ENCODE results near the gene NADK.
"Not testable (repeated sequence)": the region's sequence is repeated elsewhere in the genome, so short reads cannot be mapped to it uniquely, and the experiment has no call there.

The NADK gene

GRCh38 chr1:1755426-1755825 is 22.8 kb downstream of the NADK start:
- no peaks in the 10 kb centered on the region for H3K27me3 ChIP-seq (ENCODE audit: low read depth)
- in situ Hi-C loops (cut with MboI; ENCODE audit: low sequenced_read_pairs): no loop called here
- no peak overlapping the region for H3K4me3 ChIP-seq
- peaks cover 73% of the 10 kb centered on the region for H3K36me3 ChIP-seq (replicated peaks)
- no peaks in the 10 kb centered on the region for H3K4me1 ChIP-seq
- no peak for DNase-seq (ENCODE audit: low spot score in 2 of 2)
- no peaks in the 10 kb centered on the region for H3K9me3 ChIP-seq

GRCh38 chr1:1754051-1754815 is 24.0 kb downstream of the NADK start:
- no peak overlapping the region for H3K4me3 ChIP-seq
- in situ Hi-C loops (cut with MboI; ENCODE audit: low sequenced_read_pairs): no loop called here
- H3K4me1 ChIP-seq: no peaks in the 10 kb centered on the region
- H3K27me3 ChIP-seq (ENCODE audit: low read depth): no peaks in the 10 kb centered on the region
- DNase-seq (ENCODE audit: low spot score in 2 of 2): no peak
- H3K9me3 ChIP-seq: no peaks in the 10 kb centered on the region
- H3K36me3 ChIP-seq (replicated peaks): peaks cover 62% of the 10 kb centered on the region

- in situ Hi-C loops (cut with MboI; ENCODE audit: low sequenced_read_pairs): no loop called here
- DNase-seq (ENCODE audit: low spot score in 2 of 2): no peak
- Histone ChIP-seq H3K4me1 (peaks cover 3% of the 10 kb centered on the region), H3K36me3 (replicated peaks) (peaks cover 55% of the 10 kb centered on the region), H3K9me3 (no peaks in the 10 kb centered on the region), H3K4me3 (no peak overlapping the region), H3K27me3 (ENCODE audit: low read depth) (no peaks in the 10 kb centered on the region)
These were observed 24.7 kb downstream of the NADK start for GRCh38 chr1:1753607-1754005.

- no peaks in the 10 kb centered on the region for H3K27me3 ChIP-seq (ENCODE audit: low read depth)
- no peak for DNase-seq (ENCODE audit: low spot score in 2 of 2)
- in situ Hi-C loops (cut with MboI; ENCODE audit: low sequenced_read_pairs): no loop called here
- H3K9me3 ChIP-seq: no peaks in the 10 kb centered on the region
- H3K4me3 ChIP-seq: no peak overlapping the region
- H3K36me3 ChIP-seq (replicated peaks): peaks cover 48% of the 10 kb centered on the region
- H3K4me1 ChIP-seq: peaks cover 6% of the 10 kb centered on the region
These were observed 25.3 kb downstream of the NADK start for GRCh38 chr1:1752636-1753606.

- in situ Hi-C loops (cut with MboI; ENCODE audit: low sequenced_read_pairs): no loop called here
- H3K36me3 ChIP-seq (replicated peaks): peaks cover 42% of the 10 kb centered on the region
- peaks cover 6% of the 10 kb centered on the region for H3K4me1 ChIP-seq
- H3K9me3 ChIP-seq: no peaks in the 10 kb centered on the region
- no peak overlapping the region for H3K4me3 ChIP-seq
- no peak for DNase-seq (ENCODE audit: low spot score in 2 of 2)
- H3K27me3 ChIP-seq (ENCODE audit: low read depth): no peaks in the 10 kb centered on the region
These were observed 26.1 kb downstream of the NADK start for GRCh38 chr1:1752190-1752589.

DNA sequence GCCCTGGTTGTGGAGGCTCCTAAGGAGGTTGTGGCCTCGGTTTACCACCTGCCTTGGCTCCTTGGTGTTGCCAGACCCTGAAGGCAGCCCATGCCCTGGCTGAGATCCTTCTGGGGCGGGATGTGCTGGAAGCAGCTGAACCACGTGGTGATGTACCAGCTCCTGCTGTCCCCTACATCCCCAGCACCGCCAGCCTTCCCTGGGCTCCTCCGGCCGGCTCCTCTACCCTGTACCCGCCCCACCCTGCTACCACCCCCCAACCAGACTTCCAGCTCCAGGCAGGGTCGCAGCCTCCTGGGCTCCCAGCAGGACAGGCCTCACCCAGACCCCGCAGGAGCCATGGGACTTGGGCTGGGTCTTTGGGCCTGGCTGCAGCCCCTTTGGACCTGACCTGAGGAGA is 28.3 kb downstream of the NADK start:
- H3K36me3 ChIP-seq (replicated peaks): peaks cover 25% of the 10 kb centered on the region
- DNase-seq (ENCODE audit: low spot score in 2 of 2); H3K4me1 ChIP-seq; H3K4me3 ChIP-seq; H3K9me3 ChIP-seq; H3K27me3 ChIP-seq (ENCODE audit: low read depth): not testable (repeated sequence)
- in situ Hi-C loops (cut with MboI; ENCODE audit: low sequenced_read_pairs): loop anchor here (10.0 kb wide), 1 partner anchor 65 kb away; no protein-coding TSS in a partner anchor

- in situ Hi-C loops (cut with MboI; ENCODE audit: low sequenced_read_pairs): loop anchor here (10.0 kb wide), 1 partner anchor 64 kb away; no protein-coding TSS in a partner anchor
- peak; percentile 54 to 81 for DNase-seq (ENCODE audit: low spot score in 2 of 2)
These were observed 29.5 kb downstream of the NADK start for GRCh38 chr1:1748686-1749321.

GRCh38 chr1:1746566-1746909 is 31.7 kb downstream of the NADK start:
- not testable (repeated sequence) for H3K36me3 ChIP-seq (replicated peaks); H3K9me3 ChIP-seq; H3K4me1 ChIP-seq; H3K27me3 ChIP-seq (ENCODE audit: low read depth); DNase-seq (ENCODE audit: low spot score in 2 of 2)
- in situ Hi-C loops (cut with MboI; ENCODE audit: low sequenced_read_pairs): loop anchor here (10.0 kb wide), 1 partner anchor 62 kb away; no protein-coding TSS in a partner anchor
- peak overlapping the region; percentile 37 for H3K4me3 ChIP-seq

More at GRCh38 chr1:1748686-1749321, 29.5 kb downstream of the NADK start:
- no peak overlapping the region for H3K4me3 ChIP-seq
- peaks cover 15% of the 10 kb centered on the region for H3K36me3 ChIP-seq (replicated peaks)
- peaks cover 6% of the 10 kb centered on the region for H3K4me1 ChIP-seq
- H3K27me3 ChIP-seq (ENCODE audit: low read depth): no peaks in the 10 kb centered on the region
- H3K9me3 ChIP-seq: no peaks in the 10 kb centered on the region

GRCh38 chr1:1745651-1746565 is 32.4 kb downstream of the NADK start:
- H3K9me3 ChIP-seq; H3K36me3 ChIP-seq (replicated peaks); H3K4me1 ChIP-seq; H3K27me3 ChIP-seq (ENCODE audit: low read depth): not testable (repeated sequence)
- H3K4me3 ChIP-seq: peak overlapping the region; percentile 37
- DNase-seq (ENCODE audit: low spot score in 2 of 2): peak; percentile 23 to 87
- in situ Hi-C loops (cut with MboI; ENCODE audit: low sequenced_read_pairs): loop anchor here (10.0 kb wide), 1 partner anchor 61 kb away; no protein-coding TSS in a partner anchor

DNA sequence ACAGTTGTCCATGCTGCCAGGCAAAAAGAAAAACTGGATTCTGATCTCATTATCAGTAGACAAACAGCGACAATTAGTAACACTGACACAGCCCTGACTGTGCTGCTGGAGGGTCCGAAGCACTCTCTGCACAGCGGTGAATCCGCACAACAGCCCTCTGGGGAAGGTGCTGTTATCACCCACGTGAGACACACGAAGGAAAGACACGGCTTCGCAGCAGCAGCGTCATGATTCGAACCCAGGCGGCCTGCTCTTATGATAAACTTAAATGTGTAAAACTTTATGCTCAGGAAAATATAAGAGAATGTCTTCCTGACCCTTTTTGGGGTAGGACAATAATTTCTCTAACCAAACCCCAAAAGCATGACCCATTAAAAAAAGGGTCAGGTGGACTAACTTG is 35.7 kb downstream of the NADK start:
- not testable (repeated sequence) for DNase-seq (ENCODE audit: low spot score in 2 of 2); H3K9me3 ChIP-seq; H3K36me3 ChIP-seq (replicated peaks); H3K27me3 ChIP-seq (ENCODE audit: low read depth); H3K4me3 ChIP-seq; H3K4me1 ChIP-seq
- in situ Hi-C loops (cut with MboI; ENCODE audit: low sequenced_read_pairs): loop anchor here (10.0 kb wide), 1 partner anchor 58 kb away; no protein-coding TSS in a partner anchor

DNA sequence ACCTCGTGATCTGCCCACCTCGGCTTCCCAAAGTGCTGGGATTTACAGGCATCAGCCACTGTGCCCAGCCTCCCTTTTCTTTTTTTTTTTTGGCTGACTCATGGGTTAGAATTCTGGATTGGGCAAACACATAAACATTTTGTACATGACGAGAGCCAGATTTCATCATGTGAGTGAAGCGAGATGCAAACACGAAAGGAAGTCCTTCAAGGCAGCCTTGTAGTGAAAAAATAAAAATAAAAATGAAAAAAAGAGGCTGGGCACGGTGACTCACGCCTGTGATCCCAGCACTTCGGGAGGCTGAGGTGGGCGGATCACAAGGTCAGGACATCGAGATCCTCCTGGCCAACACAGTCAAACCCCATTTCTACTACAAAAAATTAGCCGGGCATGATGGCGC is 37.3 kb downstream of the NADK start:
- H3K27me3 ChIP-seq (ENCODE audit: low read depth): not testable (repeated sequence)

DNA sequence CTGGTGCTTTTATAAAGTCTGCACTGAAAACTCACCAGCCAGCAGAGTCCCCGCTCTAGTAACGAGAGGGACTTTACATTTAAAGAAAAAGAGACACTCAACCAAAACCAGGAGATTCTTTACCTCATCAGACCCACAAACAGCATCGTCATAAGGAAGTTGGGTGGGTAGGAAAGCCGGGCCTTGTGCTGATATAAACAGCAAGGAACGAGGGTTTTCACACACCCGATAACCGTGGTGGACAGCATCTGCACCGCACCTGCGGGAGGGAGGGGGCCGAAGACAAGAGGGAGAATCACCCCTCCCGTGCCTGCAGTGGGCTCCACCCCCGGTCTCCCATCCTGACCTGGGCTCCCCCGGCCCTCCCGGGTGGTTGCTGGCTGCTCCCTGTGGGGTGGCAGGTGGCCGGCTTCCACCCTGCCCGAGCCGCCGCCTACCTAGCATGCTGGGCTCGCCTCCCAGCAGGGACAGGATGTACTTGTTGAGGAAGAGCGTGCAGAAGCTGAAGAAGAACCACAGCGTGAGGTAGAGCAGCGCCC is 39.4 kb downstream of the NADK start:
- H3K27me3 ChIP-seq (ENCODE audit: low read depth); H3K9me3 ChIP-seq; H3K4me3 ChIP-seq; H3K4me1 ChIP-seq; in situ Hi-C loops (cut with MboI; ENCODE audit: low sequenced_read_pairs); DNase-seq (ENCODE audit: low spot score in 2 of 2); H3K36me3 ChIP-seq (replicated peaks): not testable (repeated sequence)

More for the DNA sequence above, 37.3 kb downstream of the NADK start:
- not testable (repeated sequence) for H3K36me3 ChIP-seq (replicated peaks); DNase-seq (ENCODE audit: low spot score in 2 of 2); H3K4me1 ChIP-seq; H3K9me3 ChIP-seq; H3K4me3 ChIP-seq
- in situ Hi-C loops (cut with MboI; ENCODE audit: low sequenced_read_pairs): loop anchor here (10.0 kb wide), 1 partner anchor 56 kb away; no protein-coding TSS in a partner anchor

All from HAP-1 (cell line).